Heart left ventricle (tissue), 16 donors: Measurements from ENCODE around the gene SRF. TPM values are rescaled to one million over a fixed set of nuclear protein-coding genes. Genes with fewer than 3 reads are reported as not detected.
"Not testable (repeated sequence)": the region's sequence is repeated elsewhere in the genome, so short reads cannot be mapped to it uniquely, and the experiment has no call there.

Source experiments
- ATAC-seq, 4 donors: fragments of 200-7000 bp; cut with Tn5 transposase; one replicate each; pipeline ENCODE4 v1.9.1; 2020 to 2022; ENCODE audit warnings: moderate library complexity in 4 of 4, mild to moderate bottlenecking in 3 of 4, moderate number of reproducible peaks in 1 of 4
- DNase-seq, 5 donors: peaks; one replicate each; pipeline ENCODE4 v3.0.0-alpha.2; 2020
- H3K27ac ChIP-seq, 12 donors: fragments of 200-600 bp; sonication (generic) in 4 of 12; one replicate each; pipeline versions ENCODE4 v1.5.0 to v1.8.0; 2016 to 2022; ENCODE audit warnings: mild to moderate bottlenecking in 2 of 12
- H3K27me3 ChIP-seq, 9 donors: fragments of 200-600 bp; sonication (generic) in 2 of 9; one replicate each; pipeline versions ENCODE4 v1.5.1 to v1.8.0; 2016 to 2022; ENCODE audit warnings: mild to moderate bottlenecking in 3 of 9
- H3K36me3 ChIP-seq, 9 donors: fragments of 200-600 bp; sonication (generic) in 2 of 9; one replicate each; pipeline versions ENCODE4 v1.5.0 to v1.8.0; 2018 to 2022; ENCODE audit warnings: mild to moderate bottlenecking in 2 of 9
- H3K4me1 ChIP-seq, 12 donors: fragments of 200-600 bp; sonication (generic) in 4 of 12; one replicate each; pipeline versions ENCODE4 v1.5.0 to v1.8.0; 2016 to 2022; ENCODE audit warnings: mild to moderate bottlenecking in 3 of 12
- H3K4me3 ChIP-seq, 12 donors: fragments of 200-600 bp; sonication (generic) in 4 of 12; one replicate each; pipeline versions ENCODE4 v1.5.0 to v1.8.0; 2017 to 2022; ENCODE audit warnings: mild to moderate bottlenecking in 9 of 12, moderate library complexity in 4 of 12
- H3K9me3 ChIP-seq, 12 donors: fragments of 200-600 bp; sonication (generic) in 4 of 12; one replicate each; pipeline versions ENCODE4 v1.5.0 to v1.8.0; 2016 to 2022; ENCODE audit warnings: mild to moderate bottlenecking in 1 of 12
- POLR2A ChIP-seq, 2 donors: fragments of 450-650 bp; IDR thresholded peaks; one replicate each; pipeline ENCODE4 v1.6.1; 2017; ENCODE audit warnings: antibody characterized with exemption in 2 of 2, mild to moderate bottlenecking in 2 of 2, moderate library complexity in 2 of 2
- WGBS, 4 donors: extraction: QIAGEN DNeasy Blood & Tissue Kit in 2 of 4; methylation state at CpG; one replicate each; pipeline versions ENCODE4 v1.1.5 to v1.1.7; 2013 to 2018; 5-methylcytosine and 5-hydroxymethylcytosine counted together
- intact Hi-C, 10 donors: fragments of 100-400 bp; cut with DNase I; formaldehyde crosslinking; loops; one replicate each; pipeline versions ENCODE4 v1.11.1 to v1.14.2; 2022
- polyA plus RNA-seq, 2 donors: library from polyadenylated mRNA; stranded (reverse); fragments of 200-250 nt; gene quantifications; one replicate each; pipeline ENCODE4 v1.2.3, GENCODE V29; 2013
- total RNA-seq, 9 donors: library from RNA; depleted of rRNA in 2 of 9; stranded (reverse); fragments of >200 nt in 2 of 9; fragmentation: NEBNext Ultra II Directional in 3 of 9; extraction: Animal tissue kit (Norgen Biotek cat#: 25700) in 3 of 9; gene quantifications; one replicate each; pipeline versions ENCODE4 v1.1.0 to v1.2.4, GENCODE V29; 2016 to 2023
- TF ChIP-seq, protein P1 (sequence below), 12 donors: fragments of 200-600 bp; sonication (generic) in 4 of 12; IDR thresholded peaks; one replicate each; pipeline versions ENCODE4 v1.5.0 to v1.8.0; 2018 to 2022; ENCODE audit warnings: antibody characterized with exemption in 12 of 12, mild to moderate bottlenecking in 5 of 12
- donor health status: ischemic (EF 13 %, LVEDD 7.1; RV severe dilation, severe dysfunction).
- donor health status: healthy with polysubstance abuse.
- donor health status: DM: no; HTN: yes; CAD: no.
- donor health status: DM: no; HTN: no; CAD: no.
- donor health status: ischemic (EF 25% LVEDD 6.9; RV normal size, moderate dysfunction).
- donor health status: ischemic (EF 25% LVEDD 5.7; RV mildly dilated, moderate dysfunction).
- donor health status: healthy.
- donor health status: DM: yes; HTN: yes; CAD: no.
- donor health status: ischemic (EF 35%, LVEDD 5.7; RV mildly dilated, moderate dysfunction).
- donor health status: nonischemic (EF 11% LVEDD 7.7; RV severe dilation, severe dysfunction).
- donor health status: DM: yes; HTN: yes; CAD: no.
- donor health status: PGD.
- donor health status: ischemic (EF 29% LVEDD 5.4; RV normal size, mild dysfunction).
- donor health status: nonischemic (EF 23%, LVEDD 6.1; RV moderate dilation, normal function).

SRF gene
- total and polyA plus RNA-seq, 11 donors: 43.5 to 94.4 (median 73.3) TPM

DNA sequence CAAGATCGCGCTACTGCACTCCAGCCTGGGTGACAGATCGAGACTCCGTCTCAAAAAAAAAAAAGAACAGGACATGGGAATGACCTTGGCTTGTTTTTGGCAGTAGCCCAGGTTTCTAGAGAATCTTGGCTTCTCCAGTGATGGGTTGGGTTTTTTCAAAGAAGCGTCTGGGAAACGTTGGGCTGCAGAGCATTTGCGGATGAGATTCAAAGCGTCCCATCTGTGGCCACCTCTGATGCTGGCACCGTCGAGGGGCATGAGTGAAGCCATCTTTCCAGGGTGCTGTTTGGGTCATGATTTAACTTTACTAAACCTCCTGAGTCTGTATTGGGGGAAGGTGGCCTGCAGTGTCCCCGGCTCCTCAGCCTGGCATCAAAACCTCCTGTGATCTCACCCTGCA lies 43.2 kb upstream of the SRF start:
- 28 to 37% (median 32%) methylated on average over 11 of the region's 11 CpGs for WGBS, 4 donors
- DNase-seq (peak in 1 of 5 donors; percentile 44), ATAC-seq (peak in 1 of 4 donors; percentile 23)
- intact Hi-C loops: loop anchor here in 4 of 10 donors (5.0 to 10.0 kb wide), 3 partner anchors 51 to 121 kb away; partner anchors contain the start of gene PTK7 (in 2 of the 4)
- no peaks in the 10 kb centered on the region for H3K27me3 ChIP-seq
- no peaks in the 10 kb centered on the region for H3K36me3 ChIP-seq
- H3K27ac ChIP-seq: no peak overlapping the region
- H3K9me3 ChIP-seq: no peaks in the 10 kb centered on the region
- H3K4me1 ChIP-seq: peaks cover 0 to 13% (median 1%) of the 10 kb centered on the region in 12 donors
- no peak for TF ChIP-seq POLR2A (IDR thresholded peaks at IDR 0.05)
- TF ChIP-seq, protein P1, sequence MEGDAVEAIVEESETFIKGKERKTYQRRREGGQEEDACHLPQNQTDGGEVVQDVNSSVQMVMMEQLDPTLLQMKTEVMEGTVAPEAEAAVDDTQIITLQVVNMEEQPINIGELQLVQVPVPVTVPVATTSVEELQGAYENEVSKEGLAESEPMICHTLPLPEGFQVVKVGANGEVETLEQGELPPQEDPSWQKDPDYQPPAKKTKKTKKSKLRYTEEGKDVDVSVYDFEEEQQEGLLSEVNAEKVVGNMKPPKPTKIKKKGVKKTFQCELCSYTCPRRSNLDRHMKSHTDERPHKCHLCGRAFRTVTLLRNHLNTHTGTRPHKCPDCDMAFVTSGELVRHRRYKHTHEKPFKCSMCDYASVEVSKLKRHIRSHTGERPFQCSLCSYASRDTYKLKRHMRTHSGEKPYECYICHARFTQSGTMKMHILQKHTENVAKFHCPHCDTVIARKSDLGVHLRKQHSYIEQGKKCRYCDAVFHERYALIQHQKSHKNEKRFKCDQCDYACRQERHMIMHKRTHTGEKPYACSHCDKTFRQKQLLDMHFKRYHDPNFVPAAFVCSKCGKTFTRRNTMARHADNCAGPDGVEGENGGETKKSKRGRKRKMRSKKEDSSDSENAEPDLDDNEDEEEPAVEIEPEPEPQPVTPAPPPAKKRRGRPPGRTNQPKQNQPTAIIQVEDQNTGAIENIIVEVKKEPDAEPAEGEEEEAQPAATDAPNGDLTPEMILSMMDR (IDR thresholded peaks at IDR 0.05): no peak
- H3K4me3 ChIP-seq: no peak overlapping the region

DNA sequence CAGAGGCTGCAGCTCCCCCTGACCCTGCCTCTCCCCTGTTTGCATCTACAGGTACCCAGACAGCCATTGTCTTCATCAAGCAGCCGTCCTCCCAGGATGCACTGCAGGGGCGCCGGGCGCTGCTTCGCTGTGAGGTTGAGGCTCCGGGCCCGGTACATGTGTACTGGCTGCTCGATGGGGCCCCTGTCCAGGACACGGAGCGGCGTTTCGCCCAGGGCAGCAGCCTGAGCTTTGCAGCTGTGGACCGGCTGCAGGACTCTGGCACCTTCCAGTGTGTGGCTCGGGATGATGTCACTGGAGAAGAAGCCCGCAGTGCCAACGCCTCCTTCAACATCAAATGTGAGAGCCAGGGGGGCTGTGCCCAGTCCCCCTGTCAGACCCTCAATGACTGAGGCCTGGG lies 42.1 kb upstream of the SRF start:
- no peaks in the 10 kb centered on the region for H3K27me3 ChIP-seq
- intact Hi-C loops: loop anchor here in 4 of 10 donors (1.0 to 10.0 kb wide), 4 partner anchors 52 to 122 kb away; partner anchors contain the start of gene PTK7 (in 2 of the 4)
- no peak overlapping the region for H3K27ac ChIP-seq
- 77 to 96% (median 86%) methylated on average over 6 to 16 of the region's 16 CpGs for WGBS, 4 donors
- no peak overlapping the region for H3K4me3 ChIP-seq
- H3K4me1 ChIP-seq: peaks cover 0 to 10% (median 1%) of the 10 kb centered on the region in 12 donors
- H3K36me3 ChIP-seq: no peaks in the 10 kb centered on the region
- no peaks in the 10 kb centered on the region for H3K9me3 ChIP-seq
- DNase-seq (no peak), ATAC-seq (no peak)
- TF ChIP-seq, protein P1 (IDR thresholded peaks at IDR 0.05): no peak
- TF ChIP-seq POLR2A (IDR thresholded peaks at IDR 0.05): no peak

DNA sequence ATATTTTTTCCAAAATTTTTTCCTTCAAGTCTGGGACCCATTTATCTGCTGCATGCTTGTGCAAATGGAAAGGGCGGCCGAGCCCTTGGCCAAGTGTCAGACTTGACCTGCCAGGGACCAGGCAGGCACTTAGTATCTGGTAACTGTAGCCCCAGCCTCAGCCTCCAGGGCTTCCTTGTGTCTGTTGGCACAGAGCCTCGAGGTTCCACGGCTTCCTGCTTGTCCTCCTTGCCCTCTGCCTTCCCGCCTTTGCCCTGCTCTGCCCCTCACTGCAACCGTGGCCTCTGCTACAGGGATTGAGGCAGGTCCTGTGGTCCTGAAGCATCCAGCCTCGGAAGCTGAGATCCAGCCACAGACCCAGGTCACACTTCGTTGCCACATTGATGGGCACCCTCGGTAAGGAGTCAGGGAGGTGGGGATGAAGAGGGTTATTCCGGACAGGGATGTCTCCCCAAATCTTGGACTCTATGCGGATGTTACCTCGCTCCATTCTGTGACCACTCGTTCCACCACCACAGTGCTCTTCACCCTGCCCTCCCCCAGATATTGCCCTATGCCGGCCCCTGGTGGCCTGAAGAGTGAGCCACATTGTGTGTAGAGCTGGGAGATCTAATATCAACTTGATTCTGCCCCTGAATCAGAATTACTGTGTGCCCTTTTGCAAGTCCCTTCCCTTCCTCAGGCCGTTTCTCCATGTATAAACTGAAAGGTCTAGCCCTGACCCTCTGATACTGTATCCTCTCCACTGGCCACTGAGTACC lies 41.5 kb upstream of the SRF start:
- TF ChIP-seq, protein P1 (IDR thresholded peaks at IDR 0.05): peak; percentile 17 to 60 (median 47)
- TF ChIP-seq POLR2A (IDR thresholded peaks at IDR 0.05): no peak
- ATAC-seq (peak; percentile 63 to 85 (median 77)), DNase-seq (peak in 1 of 5 donors; percentile 50)
- peaks cover 0 to 10% (median 1%) of the 10 kb centered on the region in 12 donors for H3K4me1 ChIP-seq
- H3K27ac ChIP-seq: no peak overlapping the region
- no peak overlapping the region for H3K4me3 ChIP-seq
- H3K36me3 ChIP-seq: no peaks in the 10 kb centered on the region
- H3K9me3 ChIP-seq: no peaks in the 10 kb centered on the region
- intact Hi-C loops: loop anchor here in 4 of 10 donors (1.0 to 10.0 kb wide), 4 partner anchors 52 to 122 kb away; partner anchors contain the start of gene PTK7 (in 3 of the 4)
- H3K27me3 ChIP-seq: no peaks in the 10 kb centered on the region
- WGBS, 4 donors: 44 to 64% (median 55%) methylated on average over 15 of the region's 15 CpGs

DNA sequence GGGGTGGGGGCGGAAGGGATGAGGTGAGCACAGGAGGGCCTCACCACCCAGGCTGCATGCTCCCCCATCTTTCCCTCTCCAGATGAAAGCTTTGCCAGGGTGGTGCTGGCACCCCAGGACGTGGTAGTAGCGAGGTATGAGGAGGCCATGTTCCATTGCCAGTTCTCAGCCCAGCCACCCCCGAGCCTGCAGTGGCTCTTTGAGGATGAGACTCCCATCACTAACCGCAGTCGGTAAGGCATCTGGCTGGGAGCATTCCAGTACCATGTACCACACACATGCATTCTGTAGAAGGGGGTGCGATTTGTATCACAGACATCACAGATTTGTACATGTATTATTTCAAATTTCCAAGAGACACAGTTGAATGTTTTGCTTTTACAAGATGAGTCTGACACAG lies 40.6 kb upstream of the SRF start:
- Histone ChIP-seq H3K36me3 (no peaks in the 10 kb centered on the region), H3K27me3 (no peaks in the 10 kb centered on the region), H3K4me3 (no peak overlapping the region), H3K9me3 (no peaks in the 10 kb centered on the region), H3K27ac (no peak overlapping the region), H3K4me1 (peaks cover 0 to 10% (median 1%) of the 10 kb centered on the region in 12 donors)
- WGBS, 4 donors: 90 to 95% (median 93%) methylated on average over 7 of the region's 7 CpGs
- TF ChIP-seq, protein P1 (IDR thresholded peaks at IDR 0.05): no peak
- TF ChIP-seq POLR2A (IDR thresholded peaks at IDR 0.05): no peak
- intact Hi-C loops: loop anchor here in 1 of 10 donors (10.0 kb wide), 1 partner anchor 56 kb away; the partner anchor contains the start of gene PTK7
- DNase-seq (no peak), ATAC-seq (no peak)

DNA sequence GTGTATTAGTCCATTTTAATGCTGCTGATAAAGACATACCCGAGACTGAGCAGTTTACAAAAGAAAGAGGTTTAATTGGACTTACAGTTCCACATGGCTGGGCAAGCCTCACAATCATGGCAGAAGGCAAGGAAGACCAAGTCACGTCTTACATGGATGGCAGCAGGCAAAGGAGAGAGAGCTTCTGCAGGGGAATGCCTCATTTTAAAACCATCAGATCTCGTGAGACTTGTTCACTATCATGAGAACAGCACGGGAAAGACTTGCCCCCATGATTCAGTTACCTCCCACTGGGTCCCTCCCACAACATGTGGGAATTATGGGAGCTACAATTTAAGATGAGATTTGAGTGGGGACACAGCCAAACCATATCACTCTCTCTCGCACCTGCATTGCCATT lies 39.7 kb upstream of the SRF start:
- intact Hi-C loops: loop anchor here in 1 of 10 donors (10.0 kb wide), 1 partner anchor 57 kb away; the partner anchor contains the start of gene PTK7
- H3K36me3 ChIP-seq, ATAC-seq, H3K9me3 ChIP-seq, H3K27ac ChIP-seq, H3K4me3 ChIP-seq, DNase-seq, H3K27me3 ChIP-seq, H3K4me1 ChIP-seq: not testable (repeated sequence)
- 78 to 87% (median 82%) methylated on average over 5 of the region's 5 CpGs for WGBS, 4 donors
